Kidney tubule cell (primary cell): ENCODE measurements around the gene PATE1.
"Not testable (repeated sequence)": the region's sequence is repeated elsewhere in the genome, so short reads cannot be mapped to it uniquely, and the experiment has no call there.

Experiments
- DNase-seq: peaks from one replicate; pipeline ENCODE4 v3.0.0-alpha.2; 2018; ENCODE audit warnings: low spot score

Gene PATE1, protein sequence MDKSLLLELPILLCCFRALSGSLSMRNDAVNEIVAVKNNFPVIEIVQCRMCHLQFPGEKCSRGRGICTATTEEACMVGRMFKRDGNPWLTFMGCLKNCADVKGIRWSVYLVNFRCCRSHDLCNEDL

DNA sequence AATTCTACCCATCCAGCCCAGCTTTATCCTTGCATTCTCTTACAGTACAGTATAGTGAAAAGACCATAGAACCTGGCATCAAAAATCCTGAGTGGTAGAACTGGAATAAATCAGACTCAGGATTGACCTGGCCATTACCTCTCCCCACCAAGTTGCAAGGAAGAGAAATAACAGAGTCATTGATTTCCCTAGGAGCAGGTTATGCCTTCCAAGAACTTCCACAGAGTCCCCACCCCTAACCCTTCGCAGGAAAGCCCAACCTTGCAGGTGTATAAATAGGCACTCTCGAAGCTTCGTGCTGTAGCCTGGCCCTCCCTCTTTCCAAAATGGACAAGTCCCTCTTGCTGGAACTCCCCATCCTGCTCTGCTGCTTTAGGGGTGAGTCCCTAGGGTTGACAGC lies at the start of gene PATE1:
Gene PATE1, plus strand, starts transcription at position 301 of the 400 bp plus-strand sequence. Its CDS starts 26 bp downstream, at position 327.
- no peak for DNase-seq

DNA sequence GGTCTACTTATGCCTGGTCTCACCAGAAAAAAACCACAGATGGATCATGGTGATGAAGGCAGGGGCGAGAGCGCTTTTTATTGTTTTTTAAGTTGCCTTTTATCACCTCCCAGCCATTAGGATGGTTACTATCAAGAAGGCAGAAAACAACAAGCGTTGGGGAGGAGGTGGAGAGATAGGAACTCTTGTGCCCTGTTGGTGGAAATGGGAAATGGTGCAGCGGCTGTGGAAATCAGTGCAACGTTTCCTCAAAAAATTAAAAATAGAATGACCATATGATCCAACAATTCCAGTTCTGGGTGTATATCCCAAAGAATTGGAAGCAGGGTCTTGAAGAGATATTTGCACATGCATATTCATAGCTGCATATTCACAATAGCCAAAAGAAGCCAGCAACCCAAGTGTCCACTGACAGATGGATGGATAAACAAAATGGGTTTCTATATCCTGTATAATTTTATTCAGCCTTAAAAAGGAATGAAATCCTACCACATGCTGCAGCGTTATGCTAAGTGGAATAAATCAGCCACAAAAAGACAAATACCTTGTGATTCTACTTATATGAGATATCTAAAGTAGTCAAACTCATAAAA lies 45.0 kb upstream of the PATE1 start:
- no peak for DNase-seq

DNA sequence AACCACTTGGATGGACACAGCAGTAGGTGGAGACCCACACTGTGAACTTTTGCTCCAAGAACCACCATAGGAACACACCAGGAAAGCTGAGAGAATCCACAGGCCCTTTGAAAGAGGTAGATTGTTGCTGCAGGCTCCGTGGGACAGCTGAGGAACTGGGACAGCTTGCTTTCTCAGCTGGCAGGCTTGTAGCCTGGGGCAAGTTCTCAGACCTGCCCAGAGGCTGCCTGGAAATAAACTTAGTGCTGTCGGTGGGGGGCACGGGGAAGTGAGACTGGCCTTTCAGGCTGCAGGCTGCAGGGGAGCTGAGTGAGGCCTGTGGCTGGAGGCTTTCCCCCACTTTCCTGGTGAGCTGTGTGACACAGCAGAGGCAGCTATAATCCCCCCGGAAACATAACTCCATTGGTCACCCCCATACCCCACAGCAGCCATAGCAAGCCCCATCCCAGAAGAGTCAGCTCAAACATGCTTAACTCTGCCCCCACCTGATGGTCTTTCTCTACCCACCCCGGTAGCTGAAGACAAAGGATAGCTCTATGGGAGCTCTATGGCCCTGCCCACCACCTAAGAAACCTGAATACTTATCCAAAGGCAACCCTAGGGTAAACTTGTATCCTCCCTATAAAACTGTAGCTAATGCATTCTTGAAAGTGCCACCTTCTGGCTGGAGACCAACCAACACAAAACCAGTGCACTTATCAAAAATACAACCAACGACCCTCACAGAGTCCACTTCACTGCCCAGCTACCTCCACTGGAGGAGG lies 44.0 kb upstream of the PATE1 start:
- no peak for DNase-seq

DNA sequence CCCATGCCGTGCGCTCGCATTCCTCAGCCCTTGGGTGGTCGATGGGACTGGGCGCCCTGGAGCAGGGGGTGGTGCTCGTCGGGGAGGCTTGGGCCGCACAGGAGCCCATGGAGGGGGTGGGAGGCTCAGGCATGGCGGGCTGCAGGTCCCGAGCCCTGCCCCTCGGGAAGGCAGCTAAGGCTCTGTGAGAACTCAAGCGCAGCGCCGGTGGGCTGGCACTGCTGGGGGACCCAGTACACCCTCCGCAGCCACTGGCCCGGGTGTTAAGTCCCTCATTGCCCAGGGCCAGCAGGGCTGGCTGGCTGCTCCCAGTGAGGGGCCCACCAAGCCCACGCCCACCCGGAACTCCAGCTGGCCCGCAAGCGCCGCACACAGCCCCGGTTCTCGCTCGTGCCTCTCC lies 41.4 kb upstream of the PATE1 start:
- DNase-seq: not testable (repeated sequence)

DNA sequence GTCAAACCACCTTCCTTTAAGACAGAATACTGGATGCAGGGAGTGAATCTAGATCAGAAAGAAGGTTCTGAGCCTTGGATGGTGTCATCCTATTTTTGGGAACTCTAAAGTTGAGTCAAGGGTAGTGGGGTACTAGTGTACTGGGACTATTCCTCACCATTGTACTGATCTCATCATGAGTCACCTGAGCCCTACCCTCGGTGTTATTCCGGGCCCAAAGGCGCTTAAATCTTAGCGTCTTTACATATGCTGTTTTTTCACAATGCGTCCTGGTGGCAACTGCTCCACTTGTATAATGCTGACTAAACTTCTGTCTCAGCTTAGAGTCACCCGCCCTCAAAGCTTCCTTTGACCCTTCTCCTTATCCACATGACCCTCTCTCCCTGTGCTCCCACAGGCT lies 25.3 kb upstream of the PATE1 start:
- no peak for DNase-seq

DNA sequence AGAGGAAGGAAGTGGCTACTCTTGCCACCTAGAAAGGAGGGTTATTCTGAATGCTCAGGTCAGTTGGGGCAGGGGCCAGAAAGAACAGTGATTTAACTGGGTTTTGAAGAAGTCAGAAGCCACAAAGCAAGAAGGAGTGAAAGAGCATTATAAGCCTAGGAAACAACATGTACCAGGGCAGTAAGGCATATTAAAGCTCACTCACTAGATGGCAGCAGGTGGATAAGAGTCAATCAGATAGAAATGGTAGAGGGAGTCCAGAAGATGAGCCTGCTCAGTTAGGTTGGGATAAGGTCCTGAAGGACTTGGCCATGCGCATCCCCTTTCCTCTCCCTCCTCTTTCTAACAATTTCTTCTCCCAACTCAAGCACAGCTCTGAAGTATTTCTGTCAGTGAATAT lies 22.0 kb upstream of the PATE1 start:
- peak; percentile 2 for DNase-seq

DNA sequence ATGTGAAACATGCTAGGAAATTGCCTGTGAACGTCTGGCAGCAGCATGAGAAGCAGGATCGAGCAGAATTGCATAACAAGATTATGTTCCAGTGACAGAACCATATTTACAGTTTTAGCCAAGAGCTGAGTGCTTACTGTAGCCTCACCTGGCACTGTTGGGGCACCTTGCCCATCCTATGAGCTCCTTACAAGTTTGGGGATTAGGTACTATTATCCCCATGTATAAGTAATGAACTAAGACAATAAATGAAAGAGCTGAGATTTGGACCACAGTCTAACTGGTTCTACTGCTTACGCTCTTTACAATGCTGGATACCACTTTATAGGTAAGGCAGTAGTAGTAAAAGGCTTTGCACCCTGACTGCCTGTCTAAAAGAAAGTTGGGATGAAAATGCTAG lies 17.1 kb upstream of the PATE1 start:
- DNase-seq: no peak

DNA sequence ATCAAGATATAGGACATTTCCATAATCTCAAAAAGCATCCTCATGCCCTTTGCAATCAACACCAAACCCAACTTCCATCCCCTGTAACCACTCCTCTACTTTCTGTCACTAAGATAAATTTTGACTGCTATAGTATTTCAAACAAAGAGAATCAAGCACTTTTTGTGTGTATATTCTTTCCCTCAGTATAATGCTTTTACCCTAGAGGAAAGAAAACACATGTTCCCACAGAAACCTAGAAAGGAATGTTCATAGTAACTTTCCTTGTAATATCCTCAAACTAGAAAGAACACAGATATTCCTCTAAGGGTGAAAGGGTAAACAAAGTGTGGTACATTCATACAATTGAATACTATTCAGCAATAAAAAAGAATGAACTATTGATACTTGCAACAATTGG lies 5.5 kb upstream of the PATE1 start:
- DNase-seq: no peak

DNA sequence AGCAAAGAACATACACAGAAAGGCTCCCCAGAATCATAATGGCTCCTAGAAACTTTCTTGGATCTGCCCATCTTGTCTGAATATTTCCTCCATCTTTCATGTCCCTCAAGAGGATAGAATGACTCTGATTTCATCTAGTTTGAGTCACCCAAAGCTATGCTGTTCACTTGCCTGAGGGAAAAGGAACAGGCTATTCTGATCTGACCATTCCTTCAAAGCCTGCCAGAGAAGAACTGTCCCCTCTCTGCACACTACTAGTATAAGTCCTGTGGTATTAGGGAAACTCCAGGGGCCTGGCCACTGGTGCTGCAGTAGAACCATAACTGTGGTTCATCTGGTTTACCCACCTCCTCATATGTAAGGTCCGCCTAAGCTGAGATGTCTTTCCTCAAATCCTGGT lies 2.4 kb upstream of the PATE1 start:
- DNase-seq: no peak

DNA sequence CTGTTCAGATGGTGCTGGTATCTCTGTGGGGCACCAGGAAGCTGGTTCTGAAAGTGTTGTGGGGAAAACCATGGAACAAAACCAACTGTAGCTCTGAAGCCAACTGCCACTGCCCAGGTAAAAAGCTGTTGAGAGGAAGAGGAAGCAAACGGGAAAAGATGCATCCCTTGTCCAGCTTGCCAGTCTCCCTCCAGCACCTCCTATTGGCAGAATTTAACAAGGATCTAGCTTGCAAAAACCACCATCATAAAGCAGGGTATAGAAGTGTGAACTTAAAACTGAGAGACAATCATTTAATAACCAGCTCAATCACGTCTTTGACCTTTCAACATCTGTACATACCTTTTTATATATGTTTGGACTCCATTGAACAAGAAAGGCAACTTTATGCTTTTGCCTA lies 4.5 kb downstream of the PATE1 start:
- DNase-seq: no peak

DNA sequence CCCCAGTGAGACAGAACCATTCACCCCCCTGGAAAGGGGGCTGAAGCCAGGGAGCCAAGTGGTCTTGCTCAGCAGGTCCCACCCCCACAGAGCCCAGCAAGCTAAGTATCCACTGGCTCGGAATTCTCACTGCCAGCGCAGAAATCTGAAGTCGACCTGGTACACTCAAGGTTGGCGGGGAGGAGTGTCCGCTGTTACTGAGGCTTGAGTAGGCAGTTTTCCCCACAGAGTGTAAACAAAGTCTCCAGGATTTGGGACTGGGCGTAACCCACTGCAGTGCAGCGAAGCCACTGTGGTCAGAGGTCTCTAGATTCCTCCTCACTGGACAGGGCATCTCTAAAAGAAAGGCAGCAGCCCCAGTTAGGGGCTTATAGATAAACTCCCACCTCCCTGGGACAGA lies 10.0 kb downstream of the PATE1 start:
- DNase-seq: no peak

DNA sequence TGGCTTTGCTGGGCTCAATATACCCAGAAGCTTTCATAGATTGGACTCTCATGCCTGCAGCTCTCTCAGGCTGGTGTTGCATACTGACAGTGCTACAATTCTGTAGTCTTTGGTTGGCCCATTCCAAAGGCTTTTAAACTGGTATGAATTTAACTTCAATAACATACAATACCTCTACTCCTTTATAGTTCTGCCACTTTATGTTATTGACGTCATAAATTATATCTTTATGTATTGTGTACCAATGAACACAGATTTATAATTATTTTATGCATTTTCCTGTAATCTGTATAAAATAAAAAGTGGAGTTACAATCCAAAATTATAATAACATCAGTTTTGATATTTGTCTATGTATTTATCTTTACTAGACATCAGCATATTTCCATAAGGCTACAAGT lies 16.4 kb downstream of the PATE1 start:
- DNase-seq: no peak

DNA sequence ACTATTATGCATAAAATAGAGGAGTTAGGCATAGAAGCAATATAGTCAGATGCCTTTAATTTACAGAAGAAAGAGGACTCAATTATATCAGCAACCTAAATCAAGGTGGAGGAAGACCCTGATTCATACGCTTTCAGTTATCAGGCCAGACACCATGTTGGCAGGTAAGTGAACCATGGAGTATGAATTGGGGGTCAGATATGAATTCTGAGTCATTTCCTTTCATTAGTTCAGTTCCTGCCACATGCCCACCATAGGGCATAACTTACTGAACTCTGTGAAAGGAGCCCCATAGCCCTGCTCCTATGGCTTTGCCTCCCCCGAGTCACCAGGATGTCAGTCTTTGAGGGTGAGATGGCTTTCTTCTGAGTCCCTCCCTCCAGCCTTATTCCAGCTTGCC lies 17.4 kb downstream of the PATE1 start:
- no peak for DNase-seq

DNA sequence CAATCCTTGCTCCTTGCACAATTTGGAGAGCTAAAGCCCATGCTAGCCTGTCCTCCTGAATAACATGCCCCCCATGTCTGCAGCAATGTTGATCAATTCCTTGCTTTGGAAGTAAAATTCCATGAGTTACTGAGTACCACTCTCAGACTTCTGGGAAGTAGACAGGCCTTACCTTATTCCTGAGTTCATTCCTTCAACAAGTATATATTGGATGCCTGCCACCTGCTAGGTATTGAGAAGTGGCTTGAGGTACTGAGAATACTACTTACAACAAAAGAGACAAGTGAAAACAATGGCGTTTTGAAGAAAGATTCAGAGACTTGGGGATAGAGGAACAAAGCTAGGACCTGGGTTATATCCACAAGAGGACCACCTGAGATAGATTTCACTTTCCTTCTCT lies 20.2 kb downstream of the PATE1 start:
- DNase-seq: no peak

DNA sequence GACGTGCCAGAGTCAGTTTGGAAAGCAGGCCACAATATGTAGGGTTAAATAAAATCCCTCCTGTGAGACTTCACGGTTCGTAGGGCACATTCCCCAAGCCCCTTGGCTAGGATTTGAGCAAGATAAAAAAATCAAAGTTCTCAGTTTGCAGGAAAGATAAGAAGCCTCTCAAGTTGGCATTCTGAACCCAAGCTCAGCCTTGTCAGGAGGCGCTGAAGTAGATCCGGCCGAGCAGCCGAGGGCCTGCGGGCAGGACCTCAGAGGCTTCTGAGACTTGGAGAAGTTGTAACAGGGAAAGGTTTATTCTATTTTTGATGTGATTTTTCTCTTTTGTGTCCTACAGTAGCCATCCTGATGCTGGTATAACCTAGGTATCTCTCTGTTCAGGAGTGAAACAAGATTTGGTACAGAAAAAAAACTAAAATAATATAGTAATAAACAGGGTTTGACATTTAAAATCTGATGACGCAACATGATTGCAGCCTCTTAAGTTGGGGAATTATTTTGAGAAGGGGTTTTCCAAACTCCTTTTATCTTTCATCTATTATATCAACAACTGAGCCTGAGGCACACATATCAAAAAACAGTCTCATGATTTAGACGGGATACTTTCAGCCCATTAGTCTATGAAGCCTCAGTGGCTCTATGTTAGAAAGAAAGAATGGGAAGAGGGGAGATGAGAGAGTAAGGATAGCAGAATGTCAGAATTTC lies 22.4 kb downstream of the PATE1 start:
- DNase-seq: no peak

DNA sequence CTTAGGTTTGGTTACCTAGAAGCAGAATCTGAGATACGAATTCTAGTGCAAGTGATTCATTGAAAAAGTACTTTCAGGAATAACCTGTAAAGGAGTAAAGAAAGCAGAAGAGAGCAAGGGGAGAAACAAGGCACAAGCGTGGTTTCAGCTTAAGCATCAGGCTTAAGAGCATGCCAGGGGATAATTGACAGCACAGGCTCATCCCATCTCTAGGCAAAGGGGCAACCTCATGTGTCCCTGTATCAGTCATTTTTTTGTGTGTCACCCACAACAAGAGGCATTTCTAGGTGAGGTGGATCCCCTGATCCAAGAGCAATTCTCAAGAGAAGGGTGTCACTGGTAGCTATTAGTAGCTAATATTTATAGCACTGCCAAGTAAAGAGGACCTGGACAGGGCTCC lies 24.5 kb downstream of the PATE1 start:
- DNase-seq: no peak

DNA sequence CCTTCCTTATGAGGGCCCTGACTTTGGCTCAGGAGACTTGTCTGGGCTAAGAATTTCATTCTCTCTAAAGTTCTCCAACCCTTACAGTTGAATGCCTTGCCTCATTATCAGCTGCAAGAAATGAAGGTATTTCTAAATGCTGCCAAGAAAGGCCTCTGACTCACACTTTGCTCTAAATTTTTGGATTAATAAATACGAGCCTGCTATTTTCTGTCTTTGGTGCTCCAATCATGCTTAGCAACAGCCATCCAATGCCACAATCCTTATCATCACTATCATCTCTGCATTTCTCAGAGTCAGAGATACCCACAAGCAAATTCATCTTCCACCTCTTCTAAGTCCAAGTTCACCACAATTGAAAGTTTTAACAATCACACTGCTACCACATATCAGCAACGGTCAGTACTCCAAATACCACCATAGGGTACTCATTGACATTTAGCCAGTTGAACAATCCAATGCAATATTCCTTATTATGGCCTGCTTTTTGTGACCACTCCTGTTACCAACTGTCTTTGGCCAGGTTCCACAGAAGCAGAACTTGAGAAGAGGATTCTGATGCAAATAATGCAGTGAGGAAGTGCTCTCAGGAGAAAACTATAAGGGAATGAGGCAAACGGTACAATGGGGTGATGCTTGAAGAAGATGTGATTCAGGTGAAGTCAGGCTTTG lies 26.9 kb downstream of the PATE1 start:
- DNase-seq: peak; percentile 12

DNA sequence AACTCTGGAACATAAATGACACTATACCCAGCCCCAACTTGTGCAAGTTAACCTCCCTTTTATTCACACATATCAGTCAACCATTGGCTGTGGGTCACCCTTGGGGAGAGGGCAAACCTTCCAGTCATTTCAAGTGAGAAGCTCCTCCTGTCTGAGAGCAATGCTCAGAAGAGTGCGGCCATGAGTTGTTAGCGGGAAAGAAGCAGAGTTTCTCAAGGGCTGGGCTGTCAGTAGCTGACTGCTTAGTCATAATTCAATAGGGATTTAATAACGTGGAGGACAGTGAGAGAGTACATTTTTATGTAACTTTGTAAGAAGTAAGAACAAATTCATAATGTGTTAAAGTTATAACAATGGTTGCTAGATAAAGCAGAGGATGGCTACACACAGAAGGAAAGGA lies 27.4 kb downstream of the PATE1 start:
- no peak for DNase-seq

DNA sequence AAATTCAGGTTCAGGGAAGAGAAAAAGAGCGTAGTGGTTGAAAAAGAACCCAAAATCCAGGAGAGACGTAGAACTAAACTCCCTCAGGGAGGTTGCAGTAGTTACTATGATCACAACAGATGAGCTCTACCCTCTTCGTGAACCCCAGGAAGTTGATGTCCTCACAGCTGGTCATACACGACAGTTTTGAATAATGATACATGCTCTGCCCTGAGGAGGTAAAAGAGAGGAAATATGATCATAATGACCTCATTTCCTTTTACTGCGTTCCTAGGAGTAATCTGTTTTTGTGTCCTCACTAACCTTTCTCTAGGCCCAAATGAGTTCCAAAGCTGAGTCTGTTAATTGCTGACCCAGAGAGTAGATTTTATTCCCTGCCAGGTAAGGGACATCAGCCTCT lies 31.2 kb downstream of the PATE1 start:
- DNase-seq: peak; percentile 20

DNA sequence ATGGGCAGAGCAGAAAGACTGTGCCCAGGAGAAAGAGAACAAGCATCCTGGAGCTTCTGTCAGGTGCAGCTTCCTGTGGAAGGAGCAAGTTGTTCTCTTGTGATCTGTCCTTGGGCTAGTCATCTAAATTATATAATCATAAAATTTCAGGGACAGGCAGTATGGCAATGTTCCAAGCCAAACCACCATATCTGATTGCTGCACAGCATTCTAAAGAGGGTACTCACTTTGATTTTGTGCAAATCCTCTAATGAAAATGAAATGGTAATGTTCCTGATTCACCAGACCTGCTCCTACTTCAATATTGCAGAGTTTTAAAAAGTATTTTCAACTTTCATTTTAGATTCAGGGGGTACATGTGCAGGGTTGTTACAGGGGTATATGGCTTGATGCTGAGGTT lies 32.6 kb downstream of the PATE1 start, which contains the start of gene PATE2:
Gene PATE2, minus strand, starts transcription at position 101 of the 400 bp plus-strand sequence. Its CDS starts 55 bp downstream, at position 46.
- DNase-seq: no peak

DNA sequence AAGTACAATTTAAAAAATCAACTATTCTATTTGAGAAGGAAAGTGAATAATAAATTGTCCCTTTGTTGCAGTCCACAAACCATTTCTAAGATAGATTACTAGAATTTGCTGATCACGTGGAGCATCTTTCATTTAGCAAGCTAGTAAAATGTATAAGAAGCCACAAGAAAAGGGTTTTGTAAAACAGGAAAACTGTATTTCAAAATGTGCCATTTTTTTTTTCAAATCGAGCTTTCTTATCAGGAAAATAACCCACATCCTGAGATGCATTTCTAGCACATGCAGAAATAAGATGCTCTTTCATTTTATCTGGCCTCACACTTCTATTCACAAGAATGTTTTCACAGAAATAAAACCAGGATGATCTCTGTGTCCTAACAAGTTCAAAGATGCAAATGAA lies 38.6 kb downstream of the PATE1 start:
- no peak for DNase-seq

DNA sequence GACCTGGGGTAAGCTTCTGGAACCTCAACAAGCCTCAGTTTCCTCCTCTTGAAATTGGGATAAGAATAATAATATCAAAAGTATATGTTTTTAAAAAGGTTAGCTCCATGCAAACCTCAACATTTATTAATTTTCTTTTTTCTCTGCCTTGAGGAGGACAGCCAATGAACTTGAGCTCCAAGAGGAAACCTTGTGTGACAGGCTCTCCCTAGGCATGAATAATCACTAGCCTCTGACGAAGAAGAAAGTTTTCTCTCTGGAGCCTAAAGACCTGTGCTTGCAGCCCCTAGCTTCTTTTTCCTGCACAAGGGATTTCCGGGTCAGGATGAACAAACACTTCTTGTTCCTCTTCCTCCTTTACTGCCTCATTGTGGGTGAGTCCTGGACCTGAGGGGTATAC lies 41.7 kb downstream of the PATE1 start, which contains the start of gene PATE3:
Gene PATE3, plus strand, starts transcription at position 301 of the 400 bp plus-strand sequence. Its CDS starts 25 bp downstream, at position 326.
- no peak for DNase-seq
